Neuronal stem cell (in vitro differentiated cells): Measurements from ENCODE around the gene CEP295NL.
A peak's percentile ranks its signal among the peaks of the same experiment; 100 is the strongest.

ENCODE experiments used
- DNase-seq: peaks from one replicate; pipeline ENCODE4 v3.0.0-alpha.2; 2013; ENCODE audit warnings: low spot score
- H2AFZ ChIP-seq: one replicate; pipeline ENCODE4 v1.6.1; 2013; ENCODE audit warnings: mild to moderate bottlenecking, low read length, inconsistent platforms
- H2AK5ac ChIP-seq: 2 replicates; pipeline ENCODE4 v1.6.1; 2013; ENCODE audit warnings: low read depth, mild to moderate bottlenecking, inconsistent platforms, low read length, moderate library complexity, mixed read lengths
- H2BK120ac ChIP-seq: 2 replicates; pipeline ENCODE4 v1.6.1; 2013; ENCODE audit warnings: low read depth, mild to moderate bottlenecking, inconsistent platforms, low read length, moderate library complexity, mixed read lengths
- H2BK12ac ChIP-seq: one replicate; pipeline ENCODE4 v1.6.1; 2013; ENCODE audit warnings: low read length, inconsistent platforms
- H2BK15ac ChIP-seq: 2 replicates; pipeline ENCODE4 v1.6.1; 2013; ENCODE audit warnings: mild to moderate bottlenecking, low read length, inconsistent platforms, mixed read lengths
- H2BK5ac ChIP-seq: one replicate; pipeline ENCODE4 v1.6.1; 2013; ENCODE audit warnings: inconsistent platforms, mild to moderate bottlenecking, low read length, moderate library complexity
- H3K14ac ChIP-seq: one replicate; pipeline ENCODE4 v1.6.1; 2013; ENCODE audit warnings: low read length, inconsistent platforms
- H3K18ac ChIP-seq: 2 replicates; pipeline ENCODE4 v1.6.1; 2013; ENCODE audit warnings: low read length, inconsistent platforms
- H3K23ac ChIP-seq: 2 replicates; pipeline ENCODE4 v1.6.1; 2013; ENCODE audit warnings: low read depth, mild to moderate bottlenecking, mixed read lengths, low read length, inconsistent platforms; ENCODE audit not compliant: poor library complexity
- H3K27ac ChIP-seq: replicated peaks from 3 replicates; pipeline ENCODE4 v1.5.1; 2013; ENCODE audit warnings: low read length, inconsistent platforms
- H3K27me3 ChIP-seq, 3 experiments: 2 replicates each; pipeline ENCODE4 v1.6.1; 2013; ENCODE audit warnings: low read length in 3 of 3, mild to moderate bottlenecking in 2 of 3, inconsistent platforms in 1 of 3, low read depth in 1 of 3, mixed read lengths in 1 of 3, moderate library complexity in 1 of 3; ENCODE audit not compliant: control insufficient read depth in 3 of 3, insufficient read depth in 3 of 3
- H3K36me3 ChIP-seq, 2 donors: replicated peaks in 1 of 2; 2 replicates each; pipeline ENCODE4 v1.6.1; 2013; ENCODE audit warnings: low read length in 2 of 2; ENCODE audit not compliant: control insufficient read depth in 2 of 2, insufficient read depth in 2 of 2
- H3K4ac ChIP-seq: 2 replicates; pipeline ENCODE4 v1.6.1; 2013; ENCODE audit warnings: inconsistent platforms, mild to moderate bottlenecking, low read length, moderate library complexity
- H3K4me1 ChIP-seq, 2 donors: 1 replicate in 1 of 2; 2 replicates in 1 of 2; pipeline ENCODE4 v1.6.1; 2013; ENCODE audit warnings: low read length in 2 of 2, low read depth in 1 of 2; ENCODE audit not compliant: control insufficient read depth in 2 of 2, insufficient read depth in 1 of 2
- H3K4me2 ChIP-seq: one replicate; pipeline ENCODE4 v1.6.1; 2013; ENCODE audit warnings: mild to moderate bottlenecking, low read length, inconsistent platforms; ENCODE audit not compliant: insufficient read depth, poor library complexity, severe bottlenecking
- H3K4me3 ChIP-seq, 2 donors: 2 replicates each; pipeline ENCODE4 v1.5.1; 2013; ENCODE audit warnings: low read length in 2 of 2, mild to moderate bottlenecking in 2 of 2, inconsistent platforms in 1 of 2, moderate library complexity in 1 of 2
- H3K79me1 ChIP-seq: one replicate; pipeline ENCODE4 v1.6.1; 2013; ENCODE audit warnings: low read depth, mild to moderate bottlenecking, inconsistent platforms, low read length, moderate library complexity
- H3K9ac ChIP-seq: one replicate; pipeline ENCODE4 v1.6.1; 2013; ENCODE audit warnings: mild to moderate bottlenecking, low read depth, low read length, inconsistent platforms; ENCODE audit not compliant: poor library complexity
- H3K9me3 ChIP-seq, 2 donors: replicated peaks in 1 of 2; 2 replicates each; pipeline versions ENCODE3 to v1.6.1; 2013; ENCODE audit warnings: low read length in 2 of 2, mild to moderate bottlenecking in 2 of 2, inconsistent platforms in 1 of 2, low read depth in 1 of 2, mixed read lengths in 1 of 2, moderate library complexity in 1 of 2; ENCODE audit not compliant: control insufficient read depth in 2 of 2, insufficient read depth in 1 of 2
- H4K8ac ChIP-seq: one replicate; pipeline ENCODE4 v1.6.1; 2013; ENCODE audit warnings: low read depth, mild to moderate bottlenecking, inconsistent platforms, low read length, moderate library complexity
- H4K91ac ChIP-seq: one replicate; pipeline ENCODE4 v1.6.1; 2013; ENCODE audit warnings: low read length, low read depth, mild to moderate bottlenecking, inconsistent platforms; ENCODE audit not compliant: poor library complexity
- WGBS, 2 donors: extraction: QIAGEN DNeasy Blood & Tissue Kit; methylation state at CpG; one replicate each; pipeline ENCODE4 v1.1.7; 2013; ENCODE audit warnings: missing lambda C conversion rate in 2 of 2, mixed read lengths in 1 of 2; ENCODE audit not compliant: insufficient read length in 2 of 2, insufficient replicate concordance in 1 of 2; ENCODE audit errors: extremely low coverage in 2 of 2; 5-methylcytosine and 5-hydroxymethylcytosine counted together

The CEP295NL gene

GRCh38 chr17:78899361-78900260 lies 3.4 kb downstream of the CEP295NL start:
- Histone ChIP-seq H2AFZ (no peak overlapping the region), H3K18ac (peak overlapping the region; percentile 87), H4K8ac (no peak overlapping the region), H2BK5ac (no peak overlapping the region), H3K36me3 (peaks cover 2 to 15% of the 10 kb centered on the region in 2 donors), H3K9ac (no peak overlapping the region), H2BK15ac (no peak overlapping the region), H2BK120ac (no peak overlapping the region), H3K14ac (no peak overlapping the region), H3K27ac (peak overlapping the region; percentile 70), H3K4me3 (no peak overlapping the region), H3K79me1 (peaks cover 17% of the 10 kb centered on the region), H3K4me2 (no peak overlapping the region), H3K9me3 (no peaks in the 10 kb centered on the region), H3K4ac (no peak overlapping the region), H3K27me3 (no peaks in the 10 kb centered on the region), H4K91ac (no peak overlapping the region), H2AK5ac (peak overlapping the region; percentile 76), H3K4me1 (peaks cover 39 to 41% of the 10 kb centered on the region in 2 donors), H2BK12ac (no peak overlapping the region), H3K23ac (no peak overlapping the region)
- WGBS, 2 donors = no CpG with 5 or more reads among the region's 18 CpGs
- no peak for DNase-seq

- Histone ChIP-seq H3K23ac (no peak overlapping the region), H3K36me3 (peaks cover 2 to 11% of the 10 kb centered on the region in 2 donors), H3K18ac (peak overlapping the region; percentile 87), H3K27ac (peak overlapping the region; percentile 70), H2BK15ac (no peak overlapping the region), H3K14ac (no peak overlapping the region), H4K8ac (no peak overlapping the region), H3K4me3 (no peak overlapping the region), H3K79me1 (peaks cover 19% of the 10 kb centered on the region), H3K27me3 (no peaks in the 10 kb centered on the region), H3K4me2 (no peak overlapping the region), H2BK120ac (no peak overlapping the region), H3K9ac (no peak overlapping the region), H3K9me3 (no peaks in the 10 kb centered on the region), H2AK5ac (peak overlapping the region; percentile 76), H3K4ac (no peak overlapping the region), H2AFZ (no peak overlapping the region), H4K91ac (no peak overlapping the region), H3K4me1 (peaks cover 39 to 41% of the 10 kb centered on the region in 2 donors), H2BK12ac (no peak overlapping the region), H2BK5ac (no peak overlapping the region)
- no CpG with 5 or more reads among the region's 13 CpGs for WGBS, 2 donors
- no peak for DNase-seq
Measured at GRCh38 chr17:78898947-78899346, 4.1 kb downstream of the CEP295NL start.

GRCh38 chr17:78898075-78898836 lies 4.7 kb downstream of the CEP295NL start:
- no CpG with 5 or more reads among the region's 17 CpGs for WGBS, 2 donors
- Histone ChIP-seq H3K36me3 (peaks cover 7 to 9% of the 10 kb centered on the region in 2 donors), H2AK5ac (no peak overlapping the region), H4K8ac (no peak overlapping the region), H3K4me1 (peaks cover 38 to 39% of the 10 kb centered on the region in 2 donors), H2BK12ac (no peak overlapping the region), H3K27me3 (no peaks in the 10 kb centered on the region), H3K4me2 (no peak overlapping the region), H3K18ac (no peak overlapping the region), H3K9ac (no peak overlapping the region), H3K9me3 (no peaks in the 10 kb centered on the region), H4K91ac (no peak overlapping the region), H3K23ac (no peak overlapping the region), H2AFZ (no peak overlapping the region), H3K4ac (no peak overlapping the region), H2BK5ac (no peak overlapping the region), H3K79me1 (peaks cover 18% of the 10 kb centered on the region), H2BK120ac (no peak overlapping the region), H3K4me3 (no peak overlapping the region), H3K27ac (no peak overlapping the region), H2BK15ac (no peak overlapping the region), H3K14ac (no peak overlapping the region)
- no peak for DNase-seq

GRCh38 chr17:78897664-78898047 lies 5.3 kb downstream of the CEP295NL start:
- H2BK12ac ChIP-seq = no peak overlapping the region
- no peak overlapping the region for H3K4ac ChIP-seq
- peak overlapping the region in 1 of 2 donors; percentile 1 for H3K4me3 ChIP-seq
- peaks cover 21% of the 10 kb centered on the region for H3K79me1 ChIP-seq
- H3K18ac ChIP-seq = peak overlapping the region; percentile 91
- H4K91ac ChIP-seq = peak overlapping the region; percentile 47
- peaks cover 38 to 39% of the 10 kb centered on the region in 2 donors for H3K4me1 ChIP-seq
- no peaks in the 10 kb centered on the region for H3K27me3 ChIP-seq
- H2AFZ ChIP-seq = no peak overlapping the region
- H4K8ac ChIP-seq = no peak overlapping the region
- DNase-seq = no peak
- no peak overlapping the region for H3K23ac ChIP-seq
- no peak overlapping the region for H3K4me2 ChIP-seq
- peak overlapping the region; percentile 44 for H2AK5ac ChIP-seq
- WGBS, 2 donors = no CpG with 5 or more reads among the region's 7 CpGs
- peak overlapping the region; percentile 83 for H2BK5ac ChIP-seq
- peaks cover 8 to 9% of the 10 kb centered on the region in 2 donors for H3K36me3 ChIP-seq
- H3K27ac ChIP-seq = no peak overlapping the region
- no peak overlapping the region for H2BK120ac ChIP-seq
- H3K9me3 ChIP-seq = no peaks in the 10 kb centered on the region
- H2BK15ac ChIP-seq = no peak overlapping the region
- no peak overlapping the region for H3K9ac ChIP-seq
- H3K14ac ChIP-seq = no peak overlapping the region
